LNCAP (cell line): Measurements from ENCODE around the gene NSMCE1.

Experiments used
- CTCF ChIP-seq: fragments of 450-650 bp; IDR thresholded peaks from 2 replicates; pipeline ENCODE4 v1.5.1; 2017; ENCODE audit warnings: mild to moderate bottlenecking

NSMCE1 gene

GRCh38 chr16:27195941-27196595 is 72.5 kb downstream of the NSMCE1 start:
- TF ChIP-seq CTCF = no peak

GRCh38 chr16:27195076-27195741 is 73.4 kb downstream of the NSMCE1 start:
- TF ChIP-seq CTCF = no peak

- TF ChIP-seq CTCF = no peak
These were observed 75.1 kb downstream of the NSMCE1 start for GRCh38 chr16:27193300-27193990.

- no peak for TF ChIP-seq CTCF
These were observed 77.1 kb downstream of the NSMCE1 start for GRCh38 chr16:27191352-27191924.

- no peak for TF ChIP-seq CTCF
These were observed 78.2 kb downstream of the NSMCE1 start for GRCh38 chr16:27190316-27190871.

- no peak for TF ChIP-seq CTCF
These were observed 79.1 kb downstream of the NSMCE1 start for GRCh38 chr16:27189335-27189972.

GRCh38 chr16:27188633-27189032 is 79.9 kb downstream of the NSMCE1 start:
- TF ChIP-seq CTCF = no peak
